ENCODE measurements around the gene NREP. TPM values are rescaled to one million over a fixed set of nuclear protein-coding genes. Genes with fewer than 3 reads are reported as not detected.
A peak's percentile ranks its signal among the peaks of the same experiment; 100 is the strongest.

Gene NREP
- total RNA-seq, 1 donor from 2014 or later, result 460 TPM

- Mint-ChIP-seq H3K27ac (no peak overlapping the region), H3K9me3 (ENCODE audit: low read depth) (no peaks in the 10 kb centered on the region), H3K4me3 (ENCODE audit: low read depth) (no peak overlapping the region), H3K36me3 (ENCODE audit: insufficient read depth) (no peaks in the 10 kb centered on the region), H3K27me3 (peaks cover 7% of the 10 kb centered on the region), H3K4me1 (ENCODE audit: low read depth) (peaks cover 12% of the 10 kb centered on the region)
- no peak for DNase-seq (ENCODE audit: low spot score, unreplicated experiment)
- TF ChIP-seq, protein P1, sequence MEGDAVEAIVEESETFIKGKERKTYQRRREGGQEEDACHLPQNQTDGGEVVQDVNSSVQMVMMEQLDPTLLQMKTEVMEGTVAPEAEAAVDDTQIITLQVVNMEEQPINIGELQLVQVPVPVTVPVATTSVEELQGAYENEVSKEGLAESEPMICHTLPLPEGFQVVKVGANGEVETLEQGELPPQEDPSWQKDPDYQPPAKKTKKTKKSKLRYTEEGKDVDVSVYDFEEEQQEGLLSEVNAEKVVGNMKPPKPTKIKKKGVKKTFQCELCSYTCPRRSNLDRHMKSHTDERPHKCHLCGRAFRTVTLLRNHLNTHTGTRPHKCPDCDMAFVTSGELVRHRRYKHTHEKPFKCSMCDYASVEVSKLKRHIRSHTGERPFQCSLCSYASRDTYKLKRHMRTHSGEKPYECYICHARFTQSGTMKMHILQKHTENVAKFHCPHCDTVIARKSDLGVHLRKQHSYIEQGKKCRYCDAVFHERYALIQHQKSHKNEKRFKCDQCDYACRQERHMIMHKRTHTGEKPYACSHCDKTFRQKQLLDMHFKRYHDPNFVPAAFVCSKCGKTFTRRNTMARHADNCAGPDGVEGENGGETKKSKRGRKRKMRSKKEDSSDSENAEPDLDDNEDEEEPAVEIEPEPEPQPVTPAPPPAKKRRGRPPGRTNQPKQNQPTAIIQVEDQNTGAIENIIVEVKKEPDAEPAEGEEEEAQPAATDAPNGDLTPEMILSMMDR (IDR thresholded peaks at IDR 0.05; ENCODE audit: unreplicated experiment), result no peak
Measured at GRCh38 chr5:111779260-111779921, 22.4 kb upstream of the NREP start.

DNA sequence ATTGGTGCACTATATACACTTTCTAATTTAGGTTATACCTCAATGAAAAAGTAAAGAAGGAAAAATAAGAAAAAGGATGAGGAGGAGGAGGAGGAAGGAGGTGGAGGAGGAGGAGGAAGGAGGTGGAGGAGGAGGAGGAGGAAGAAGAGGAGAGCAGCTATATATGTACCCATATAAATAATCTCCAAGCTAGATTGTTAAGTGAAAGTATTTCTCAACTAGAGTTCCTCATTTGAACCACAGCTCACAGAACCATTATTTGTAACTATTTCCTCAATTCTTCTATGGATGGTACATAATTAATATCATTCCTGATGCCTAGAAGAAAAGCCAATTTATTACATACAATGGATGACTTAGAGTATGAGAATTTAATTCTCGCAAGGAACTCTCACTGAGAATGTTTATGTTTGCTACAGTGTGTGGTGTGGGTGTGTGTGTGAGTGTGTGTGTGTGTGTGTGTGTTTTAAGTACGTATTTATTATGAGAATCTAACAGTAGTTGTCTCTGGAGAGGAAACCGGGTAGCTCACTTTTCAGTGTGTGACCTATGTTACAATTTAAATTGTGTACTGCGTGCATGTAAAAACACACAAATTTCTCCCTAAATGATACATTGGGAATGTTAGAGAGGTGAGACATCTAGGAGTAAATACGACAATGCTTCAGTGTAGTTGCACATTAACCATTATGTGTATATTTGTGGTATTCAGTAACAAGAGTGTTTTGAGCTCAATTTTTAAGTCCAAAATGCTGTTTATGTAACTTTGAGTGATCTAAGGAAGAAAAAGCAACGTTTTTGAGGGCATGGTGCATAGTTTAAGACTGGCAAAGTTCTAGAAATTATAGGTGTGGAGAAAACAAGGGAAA lies 20.2 kb upstream of the NREP start:
- TF ChIP-seq, protein P1 (IDR thresholded peaks at IDR 0.05; ENCODE audit: unreplicated experiment), result no peak
- Mint-ChIP-seq H3K9me3 (ENCODE audit: low read depth) (no peaks in the 10 kb centered on the region), H3K4me1 (ENCODE audit: low read depth) (peaks cover 14% of the 10 kb centered on the region), H3K27ac (no peak overlapping the region), H3K27me3 (peaks cover 7% of the 10 kb centered on the region), H3K4me3 (ENCODE audit: low read depth) (no peak overlapping the region), H3K36me3 (ENCODE audit: insufficient read depth) (no peaks in the 10 kb centered on the region)
- DNase-seq (ENCODE audit: low spot score, unreplicated experiment), result no peak

GRCh38 chr5:111775224-111775623 lies 18.2 kb upstream of the NREP start:
- no peak for DNase-seq (ENCODE audit: low spot score, unreplicated experiment)
- H3K36me3 Mint-ChIP-seq (ENCODE audit: insufficient read depth), result no peaks in the 10 kb centered on the region
- TF ChIP-seq, protein P1 (IDR thresholded peaks at IDR 0.05; ENCODE audit: unreplicated experiment), result no peak
- peaks cover 7% of the 10 kb centered on the region for H3K27me3 Mint-ChIP-seq
- no peaks in the 10 kb centered on the region for H3K9me3 Mint-ChIP-seq (ENCODE audit: low read depth)
- H3K4me3 Mint-ChIP-seq (ENCODE audit: low read depth), result no peak overlapping the region
- peaks cover 22% of the 10 kb centered on the region for H3K4me1 Mint-ChIP-seq (ENCODE audit: low read depth)
- no peak overlapping the region for H3K27ac Mint-ChIP-seq

DNA sequence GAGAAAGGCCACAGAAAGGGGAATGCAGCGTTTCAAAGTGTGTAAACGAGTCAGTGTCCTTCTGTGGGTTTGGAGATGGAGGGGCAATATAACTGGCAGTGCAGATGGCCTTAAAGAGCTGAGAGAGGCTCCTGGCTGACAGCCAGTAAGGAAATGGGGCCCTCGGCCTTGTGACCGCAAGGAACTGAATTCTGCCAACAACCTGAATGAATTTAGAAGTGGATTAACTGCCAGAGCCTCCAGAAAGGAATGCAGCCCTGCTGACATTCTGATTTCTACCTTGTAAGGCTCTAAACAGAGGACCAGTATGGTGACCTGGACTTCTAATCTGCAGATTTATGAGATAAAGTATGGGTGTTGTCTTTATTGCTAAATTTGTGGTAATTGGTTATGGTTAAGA lies 17.5 kb upstream of the NREP start:
- TF ChIP-seq, protein P1 (IDR thresholded peaks at IDR 0.05; ENCODE audit: unreplicated experiment), result no peak
- no peak for DNase-seq (ENCODE audit: low spot score, unreplicated experiment)
- Mint-ChIP-seq H3K4me1 (ENCODE audit: low read depth) (peaks cover 24% of the 10 kb centered on the region), H3K27ac (no peak overlapping the region), H3K9me3 (ENCODE audit: low read depth) (peaks cover 4% of the 10 kb centered on the region), H3K36me3 (ENCODE audit: insufficient read depth) (no peaks in the 10 kb centered on the region), H3K27me3 (peaks cover 7% of the 10 kb centered on the region), H3K4me3 (ENCODE audit: low read depth) (no peak overlapping the region)

DNA sequence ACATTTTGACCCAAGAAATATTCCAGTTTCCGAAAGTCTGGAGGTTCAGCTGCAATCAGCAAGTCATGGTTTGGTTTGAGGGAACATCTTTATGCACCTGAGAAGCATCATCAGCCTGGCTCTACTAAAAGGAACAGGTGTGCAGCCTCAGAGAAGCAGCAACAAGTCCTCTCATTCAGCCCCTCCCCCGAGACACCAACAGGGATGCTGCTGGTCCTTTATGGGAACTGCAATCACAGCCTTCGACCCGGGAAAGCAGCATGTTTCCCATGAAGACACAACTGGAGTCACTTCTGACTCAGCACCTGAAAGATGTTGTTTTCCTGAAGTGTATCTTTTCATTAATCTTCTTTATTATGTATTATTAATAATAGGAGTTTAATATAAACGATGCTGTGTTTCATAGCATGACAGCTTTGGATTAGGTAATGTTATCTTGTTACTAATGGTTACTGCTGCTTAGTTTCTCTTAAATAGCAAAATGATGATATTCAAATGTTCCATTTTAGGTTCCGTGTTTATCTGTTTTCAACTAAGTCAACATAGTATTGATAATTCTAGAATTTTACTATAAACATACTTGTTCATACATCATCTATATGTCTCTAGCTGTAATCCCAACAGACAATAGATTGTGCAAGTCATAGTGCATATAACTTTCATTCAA lies 15.6 kb upstream of the NREP start:
- no peaks in the 10 kb centered on the region for H3K36me3 Mint-ChIP-seq (ENCODE audit: insufficient read depth)
- H3K27me3 Mint-ChIP-seq, result peaks cover 4% of the 10 kb centered on the region
- peaks cover 24% of the 10 kb centered on the region for H3K4me1 Mint-ChIP-seq (ENCODE audit: low read depth)
- peaks cover 9% of the 10 kb centered on the region for H3K9me3 Mint-ChIP-seq (ENCODE audit: low read depth)
- DNase-seq (ENCODE audit: low spot score, unreplicated experiment), result no peak
- TF ChIP-seq, protein P1 (IDR thresholded peaks at IDR 0.05; ENCODE audit: unreplicated experiment), result peak; percentile 9
- no peak overlapping the region for H3K4me3 Mint-ChIP-seq (ENCODE audit: low read depth)
- H3K27ac Mint-ChIP-seq, result no peak overlapping the region
